SK-N-SH treated with all-trans-retinoic acid at 6 μM for 48 hours (cell line): Measurements from ENCODE around the gene MMP24.

ENCODE experiments used
- ESRRG ChIP-seq: fragments of 250-450 bp; sonication (Bioruptor Pico); IDR thresholded peaks from 2 replicates; pipeline ENCODE4 v1.6.1; 2021; ENCODE audit warnings: mild to moderate bottlenecking
- PATZ1 ChIP-seq: fragments of 250-450 bp; sonication (Bioruptor Pico); IDR thresholded peaks from 2 replicates; pipeline ENCODE4 v1.8.0; 2020; ENCODE audit warnings: mild to moderate bottlenecking, moderate library complexity, borderline replicate concordance
- RARB ChIP-seq: fragments of 250-450 bp; sonication (Bioruptor Pico); IDR thresholded peaks from 2 replicates; pipeline ENCODE4 v1.8.0; 2021; ENCODE audit warnings: mild to moderate bottlenecking, moderate library complexity
- SNAI2 ChIP-seq: fragments of 250-450 bp; sonication (Bioruptor Pico); IDR thresholded peaks from 2 replicates; pipeline ENCODE4 v1.5.0; 2020; ENCODE audit warnings: mild to moderate bottlenecking, moderate library complexity
- TOX ChIP-seq: fragments of 250-450 bp; sonication (Bioruptor Pico); IDR thresholded peaks from 2 replicates; pipeline ENCODE4 v1.8.0; 2021; ENCODE audit warnings: mild to moderate bottlenecking, moderate library complexity, borderline replicate concordance
- ZC3H10 ChIP-seq: fragments of 250-450 bp; sonication (Bioruptor Pico); IDR thresholded peaks from 2 replicates; pipeline ENCODE4 v1.5.1; 2021; ENCODE audit warnings: mild to moderate bottlenecking, moderate library complexity
- ZFP30 ChIP-seq: fragments of 450-650 bp; formaldehyde crosslinking; IDR thresholded peaks from 2 replicates; pipeline ENCODE4 v1.5.0; 2022; ENCODE audit warnings: mild to moderate bottlenecking, moderate library complexity
- ZNF565 ChIP-seq: fragments of 450-650 bp; formaldehyde crosslinking; conservative IDR thresholded peaks from 2 replicates; pipeline ENCODE4 v1.5.0; 2020; ENCODE audit warnings: low read depth, mild to moderate bottlenecking, moderate library complexity
- ZNF70 ChIP-seq: fragments of 450-650 bp; formaldehyde crosslinking; IDR thresholded peaks from 2 replicates; pipeline ENCODE4 v1.5.0; 2020; ENCODE audit warnings: mild to moderate bottlenecking, moderate library complexity
- TF ChIP-seq, protein P1 (sequence below): fragments of 250-450 bp; sonication (Bioruptor Pico); IDR thresholded peaks from 2 replicates; pipeline ENCODE4 v1.8.0; 2021; ENCODE audit warnings: low read depth, mild to moderate bottlenecking, moderate library complexity, borderline replicate concordance

DNA sequence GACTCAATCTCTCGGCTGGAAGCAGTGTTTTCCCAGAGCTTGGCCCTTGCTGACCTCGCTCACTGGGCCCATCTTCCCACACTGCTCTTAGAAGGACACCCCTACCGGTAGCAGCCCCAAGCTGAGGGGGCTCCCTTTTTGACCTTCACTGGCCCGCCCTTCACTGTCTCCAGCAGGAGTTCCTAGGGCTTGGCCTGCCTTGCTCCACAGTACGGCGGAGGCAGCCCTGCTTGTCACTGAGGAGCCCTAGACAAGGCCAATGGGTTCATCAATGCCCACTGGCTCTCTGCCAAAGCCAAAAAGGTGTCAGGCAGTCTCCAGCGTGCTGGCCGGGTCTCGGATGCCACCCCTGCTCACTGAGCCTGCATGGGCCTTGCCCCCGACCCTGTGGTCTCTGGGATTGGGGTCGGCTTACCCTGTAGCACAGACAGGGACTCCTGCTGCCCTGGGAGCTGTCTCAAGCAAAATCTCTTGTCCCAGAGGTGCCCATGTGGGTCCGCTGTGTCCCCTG, 49.3 kb downstream of the MMP24 start:
- no peak for TF ChIP-seq ZNF70 (CRISPR knock-in tag)
- TF ChIP-seq ZC3H10 (CRISPR knock-in tag): no peak
- no peak for TF ChIP-seq ZNF565
- no peak for TF ChIP-seq PATZ1
- TF ChIP-seq TOX (CRISPR knock-in tag): no peak
- TF ChIP-seq ZFP30 (CRISPR knock-in tag): no peak
- TF ChIP-seq RARB (CRISPR knock-in tag): no peak
- TF ChIP-seq ESRRG (CRISPR knock-in tag): no peak
- TF ChIP-seq SNAI2 (CRISPR knock-in tag): no peak
- TF ChIP-seq, protein P1, sequence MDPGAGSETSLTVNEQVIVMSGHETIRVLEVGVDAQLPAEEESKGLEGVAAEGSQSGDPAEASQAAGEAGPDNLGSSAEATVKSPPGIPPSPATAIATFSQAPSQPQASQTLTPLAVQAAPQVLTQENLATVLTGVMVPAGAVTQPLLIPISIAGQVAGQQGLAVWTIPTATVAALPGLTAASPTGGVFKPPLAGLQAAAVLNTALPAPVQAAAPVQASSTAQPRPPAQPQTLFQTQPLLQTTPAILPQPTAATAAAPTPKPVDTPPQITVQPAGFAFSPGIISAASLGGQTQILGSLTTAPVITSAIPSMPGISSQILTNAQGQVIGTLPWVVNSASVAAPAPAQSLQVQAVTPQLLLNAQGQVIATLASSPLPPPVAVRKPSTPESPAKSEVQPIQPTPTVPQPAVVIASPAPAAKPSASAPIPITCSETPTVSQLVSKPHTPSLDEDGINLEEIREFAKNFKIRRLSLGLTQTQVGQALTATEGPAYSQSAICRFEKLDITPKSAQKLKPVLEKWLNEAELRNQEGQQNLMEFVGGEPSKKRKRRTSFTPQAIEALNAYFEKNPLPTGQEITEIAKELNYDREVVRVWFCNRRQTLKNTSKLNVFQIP (CRISPR knock-in tag): no peak
